CD8-positive, alpha-beta memory T cell (primary cell): Measurements from ENCODE around the gene GRM7. TPM values are rescaled to one million over a fixed set of nuclear protein-coding genes. Genes with fewer than 3 reads are reported as not detected.

Experiments used
- CTCF ChIA-PET: fragments of 350-600 bp; sonication (Branson Sonifier 250); formaldehyde crosslinking; loops from one replicate; lab custom pipeline; 2021; ENCODE audit warnings: antibody characterized with exemption; lab: Charles Lee
- POLR2A ChIA-PET: fragments of 350-600 bp; sonication (Branson Sonifier 250); formaldehyde crosslinking; loops from one replicate; lab custom pipeline; 2021; ENCODE audit warnings: antibody characterized with exemption; lab: Charles Lee
- DNase-seq, 5 donors: peaks; one replicate each; pipeline versions ENCODE4 v3.0.0 to v3.0.0-alpha.2; 2020 to 2022; ENCODE audit warnings: mixed read lengths in 1 of 5
- H3K27ac ChIP-seq: one replicate; pipeline ENCODE4 v1.7.0; 2013; ENCODE audit warnings: low read depth, mild to moderate bottlenecking, low read length, moderate library complexity
- H3K27me3 ChIP-seq: 2 replicates; pipeline ENCODE4 v1.7.0; 2013; ENCODE audit warnings: low read length, mild to moderate bottlenecking; ENCODE audit not compliant: insufficient read depth, poor library complexity, severe bottlenecking
- H3K36me3 ChIP-seq: 2 replicates; pipeline ENCODE4 v1.7.0; 2013; ENCODE audit warnings: mild to moderate bottlenecking, low read length, moderate library complexity; ENCODE audit not compliant: insufficient read depth
- H3K4me1 ChIP-seq: 2 replicates; pipeline ENCODE4 v1.7.0; 2013; ENCODE audit warnings: mild to moderate bottlenecking, low read length, moderate library complexity; ENCODE audit not compliant: insufficient read depth
- H3K4me3 ChIP-seq: 2 replicates; pipeline ENCODE4 v1.7.0; 2013; ENCODE audit warnings: mild to moderate bottlenecking, low read length
- H3K9me3 ChIP-seq: 2 replicates; pipeline ENCODE4 v1.7.0; 2013; ENCODE audit warnings: mild to moderate bottlenecking, low read length
- H3K27ac Mint-ChIP-seq, 8 donors: one replicate each; pipeline ENCODE4 v1.8.0; 2020 to 2021; ENCODE audit warnings: mixed read lengths in 8 of 8, mild to moderate bottlenecking in 6 of 8, inconsistent platforms in 3 of 8, moderate library complexity in 3 of 8
- H3K27me3 Mint-ChIP-seq, 2 donors: one replicate each; pipeline ENCODE4 v1.8.0; 2020 to 2021; ENCODE audit warnings: mixed read lengths in 2 of 2, mild to moderate bottlenecking in 1 of 2, moderate library complexity in 1 of 2
- H3K36me3 Mint-ChIP-seq, 3 donors: one replicate each; pipeline ENCODE4 v1.8.0; 2020 to 2021; ENCODE audit warnings: mixed read lengths in 3 of 3, inconsistent platforms in 1 of 3, mild to moderate bottlenecking in 1 of 3
- H3K4me1 Mint-ChIP-seq, 3 donors: one replicate each; pipeline ENCODE4 v1.8.0; 2020 to 2021; ENCODE audit warnings: mixed read lengths in 3 of 3, inconsistent platforms in 1 of 3, mild to moderate bottlenecking in 1 of 3
- H3K4me3 Mint-ChIP-seq, 7 donors: one replicate each; pipeline ENCODE4 v1.8.0; 2020 to 2021; ENCODE audit warnings: mixed read lengths in 7 of 7, mild to moderate bottlenecking in 6 of 7, moderate library complexity in 4 of 7, inconsistent platforms in 2 of 7
- H3K9me3 Mint-ChIP-seq, 5 donors: one replicate each; pipeline ENCODE4 v1.8.0; 2020 to 2022; ENCODE audit warnings: mixed read lengths in 5 of 5, mild to moderate bottlenecking in 3 of 5, moderate library complexity in 2 of 5, inconsistent platforms in 1 of 5
- polyA plus RNA-seq: library from polyadenylated mRNA; unstranded; fragments of 300-500 nt; fragmentation: Illumina TruSeq; gene quantifications from one replicate; pipeline ENCODE4 v1.2.3, GENCODE V29; 2021
- total RNA-seq, 2 experiments: library from RNA; stranded (reverse); gene quantifications; one replicate each; pipeline ENCODE4 v1.2.3, GENCODE V29; 2021

Gene GRM7
- total and polyA plus RNA-seq, 3 experiments from 2014 or later = not detected

GRCh38 chr3:7749931-7750695 is 889.2 kb downstream of the GRM7 start:
- Histone ChIP-seq H3K36me3 (no peaks in the 10 kb centered on the region), H3K9me3 (no peaks in the 10 kb centered on the region), H3K27ac (no peak overlapping the region), H3K4me3 (no peak overlapping the region), H3K4me1 (no peaks in the 10 kb centered on the region), H3K27me3 (no peaks in the 10 kb centered on the region)
- no peak overlapping the region for H3K27ac Mint-ChIP-seq
- H3K4me1 Mint-ChIP-seq = no peaks in the 10 kb centered on the region
- H3K4me3 Mint-ChIP-seq = no peak overlapping the region
- POLR2A ChIA-PET = no interaction called here
- H3K27me3 Mint-ChIP-seq = no peaks in the 10 kb centered on the region
- DNase-seq = no peak
- H3K36me3 Mint-ChIP-seq = no peaks in the 10 kb centered on the region
- CTCF ChIA-PET = no interaction called here
- no peaks in the 10 kb centered on the region for H3K9me3 Mint-ChIP-seq

GRCh38 chr3:7752005-7752404 is 891.1 kb downstream of the GRM7 start:
- CTCF ChIA-PET = no interaction called here
- Histone ChIP-seq H3K36me3 (no peaks in the 10 kb centered on the region), H3K9me3 (no peaks in the 10 kb centered on the region), H3K27ac (no peak overlapping the region), H3K27me3 (no peaks in the 10 kb centered on the region), H3K4me1 (no peaks in the 10 kb centered on the region), H3K4me3 (no peak overlapping the region)
- Mint-ChIP-seq H3K4me3 (no peak overlapping the region), H3K4me1 (no peaks in the 10 kb centered on the region), H3K27me3 (no peaks in the 10 kb centered on the region), H3K36me3 (no peaks in the 10 kb centered on the region), H3K27ac (no peak overlapping the region), H3K9me3 (no peaks in the 10 kb centered on the region)
- POLR2A ChIA-PET = no interaction called here
- DNase-seq = no peak

GRCh38 chr3:7754653-7755441 is 893.9 kb downstream of the GRM7 start:
- no peaks in the 10 kb centered on the region for H3K27me3 ChIP-seq
- no peaks in the 10 kb centered on the region for H3K36me3 ChIP-seq
- ChIA-PET CTCF (no interaction called here), POLR2A (no interaction called here)
- H3K27ac ChIP-seq = no peak overlapping the region
- H3K4me1 ChIP-seq = no peaks in the 10 kb centered on the region
- DNase-seq = no peak
- Mint-ChIP-seq H3K4me3 (no peak overlapping the region), H3K27ac (no peak overlapping the region), H3K4me1 (no peaks in the 10 kb centered on the region), H3K9me3 (no peaks in the 10 kb centered on the region), H3K36me3 (no peaks in the 10 kb centered on the region), H3K27me3 (no peaks in the 10 kb centered on the region)
- H3K9me3 ChIP-seq = no peaks in the 10 kb centered on the region
- no peak overlapping the region for H3K4me3 ChIP-seq

DNA sequence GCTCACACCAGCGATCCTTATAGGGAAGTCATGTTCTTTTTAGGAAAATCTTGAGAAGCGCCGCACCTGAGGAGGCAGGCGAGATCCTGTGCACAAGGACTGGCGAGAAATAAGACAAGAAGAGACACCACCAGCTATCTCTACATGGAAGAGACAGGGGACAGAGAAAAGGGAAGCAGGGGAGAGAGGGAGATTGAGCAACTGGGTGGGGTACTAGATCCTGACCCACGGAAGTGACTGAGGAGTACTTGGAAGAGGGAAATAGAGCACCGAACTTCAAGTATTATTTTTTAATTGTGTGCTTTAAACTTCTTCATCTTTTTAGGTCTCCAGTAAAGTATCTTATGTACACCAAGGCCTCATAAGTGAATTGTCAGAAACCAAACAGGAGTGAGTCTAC is 898.7 kb downstream of the GRM7 start:
- H3K27me3 Mint-ChIP-seq = no peaks in the 10 kb centered on the region
- H3K36me3 ChIP-seq = no peaks in the 10 kb centered on the region
- no peaks in the 10 kb centered on the region for H3K9me3 ChIP-seq
- H3K27ac ChIP-seq = no peak overlapping the region
- peaks cover 0 to 3% (median 0%) of the 10 kb centered on the region in 5 donors for H3K9me3 Mint-ChIP-seq
- H3K36me3 Mint-ChIP-seq = no peaks in the 10 kb centered on the region
- no peak overlapping the region for H3K4me3 Mint-ChIP-seq
- no peaks in the 10 kb centered on the region for H3K27me3 ChIP-seq
- H3K4me1 Mint-ChIP-seq = no peaks in the 10 kb centered on the region
- no peak overlapping the region for H3K27ac Mint-ChIP-seq
- DNase-seq = no peak
- POLR2A ChIA-PET = no interaction called here
- H3K4me3 ChIP-seq = no peak overlapping the region
- CTCF ChIA-PET = no interaction called here
- H3K4me1 ChIP-seq = no peaks in the 10 kb centered on the region

- Histone ChIP-seq H3K4me3 (no peak overlapping the region), H3K9me3 (no peaks in the 10 kb centered on the region), H3K27ac (no peak overlapping the region), H3K36me3 (no peaks in the 10 kb centered on the region), H3K4me1 (no peaks in the 10 kb centered on the region), H3K27me3 (no peaks in the 10 kb centered on the region)
- CTCF ChIA-PET = no interaction called here
- Mint-ChIP-seq H3K36me3 (no peaks in the 10 kb centered on the region), H3K9me3 (peaks cover 0 to 3% (median 0%) of the 10 kb centered on the region in 5 donors), H3K27ac (no peak overlapping the region), H3K4me1 (no peaks in the 10 kb centered on the region), H3K4me3 (no peak overlapping the region), H3K27me3 (peaks cover 0 to 3% of the 10 kb centered on the region in 2 donors)
- POLR2A ChIA-PET = no interaction called here
- no peak for DNase-seq
Observed at GRCh38 chr3:7760718-7761117, 899.8 kb downstream of the GRM7 start.

DNA sequence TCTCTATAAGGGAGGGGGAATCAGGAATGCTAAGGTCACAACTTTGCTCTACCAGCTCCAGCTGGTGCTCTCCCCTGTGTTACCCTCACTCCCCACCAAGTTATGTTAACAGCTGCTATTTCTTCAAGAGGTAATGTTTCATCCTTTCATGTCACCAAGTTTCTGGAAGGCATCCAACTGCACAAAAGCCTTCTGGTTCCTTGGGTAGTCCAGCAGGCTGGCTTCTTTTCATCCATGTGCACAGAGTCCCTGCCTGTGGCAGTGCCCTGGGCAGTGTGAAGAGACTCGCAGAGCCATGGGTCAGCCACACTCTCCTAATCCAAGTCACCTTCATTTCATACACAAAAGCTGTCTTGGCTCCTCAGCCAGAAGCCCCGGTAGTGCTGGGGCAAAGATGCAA is 903.2 kb downstream of the GRM7 start:
- no peak overlapping the region for H3K27ac ChIP-seq
- H3K4me3 Mint-ChIP-seq = no peak overlapping the region
- H3K4me3 ChIP-seq = no peak overlapping the region
- no peaks in the 10 kb centered on the region for H3K36me3 Mint-ChIP-seq
- CTCF ChIA-PET = no interaction called here
- no peaks in the 10 kb centered on the region for H3K4me1 ChIP-seq
- peaks cover 0 to 6% (median 0%) of the 10 kb centered on the region in 5 donors for H3K9me3 Mint-ChIP-seq
- DNase-seq = no peak
- peaks cover 0 to 3% of the 10 kb centered on the region in 2 donors for H3K27me3 Mint-ChIP-seq
- no peaks in the 10 kb centered on the region for H3K9me3 ChIP-seq
- no peaks in the 10 kb centered on the region for H3K36me3 ChIP-seq
- H3K27ac Mint-ChIP-seq = no peak overlapping the region
- H3K27me3 ChIP-seq = no peaks in the 10 kb centered on the region
- POLR2A ChIA-PET = no interaction called here
- H3K4me1 Mint-ChIP-seq = no peaks in the 10 kb centered on the region

DNA sequence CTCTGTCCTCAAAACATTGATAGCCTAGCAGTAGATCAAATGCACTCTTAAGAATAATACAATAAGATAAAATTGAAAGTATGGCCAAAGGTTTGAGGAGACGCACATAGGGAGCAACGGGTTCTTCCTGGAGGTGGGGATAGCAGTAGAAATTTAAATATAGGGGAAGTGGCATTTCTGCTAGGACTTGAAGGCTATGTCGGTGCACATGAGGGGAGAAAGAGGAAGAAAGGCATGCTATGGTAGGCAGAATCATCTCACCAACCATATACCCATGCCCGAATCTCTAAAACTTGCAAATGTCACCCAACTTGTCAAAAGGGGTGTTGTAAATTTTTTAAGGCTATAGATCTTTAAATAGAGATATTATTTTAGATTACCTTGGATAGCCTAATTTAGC is 905.6 kb downstream of the GRM7 start:
- Mint-ChIP-seq H3K4me1 (no peaks in the 10 kb centered on the region), H3K9me3 (peaks cover 0 to 6% (median 0%) of the 10 kb centered on the region in 5 donors), H3K36me3 (no peaks in the 10 kb centered on the region), H3K27me3 (peaks cover 0 to 3% of the 10 kb centered on the region in 2 donors), H3K27ac (no peak overlapping the region), H3K4me3 (no peak overlapping the region)
- Histone ChIP-seq H3K4me3 (no peak overlapping the region), H3K36me3 (no peaks in the 10 kb centered on the region), H3K9me3 (no peaks in the 10 kb centered on the region), H3K27me3 (no peaks in the 10 kb centered on the region), H3K27ac (no peak overlapping the region), H3K4me1 (no peaks in the 10 kb centered on the region)
- CTCF ChIA-PET = no interaction called here
- no peak for DNase-seq
- POLR2A ChIA-PET = no interaction called here

GRCh38 chr3:7779331-7779730 is 918.4 kb downstream of the GRM7 start:
- no peak overlapping the region for H3K27ac Mint-ChIP-seq
- CTCF ChIA-PET = no interaction called here
- no peaks in the 10 kb centered on the region for H3K4me1 ChIP-seq
- no peaks in the 10 kb centered on the region for H3K36me3 Mint-ChIP-seq
- POLR2A ChIA-PET = no interaction called here
- H3K4me3 Mint-ChIP-seq = no peak overlapping the region
- H3K4me1 Mint-ChIP-seq = no peaks in the 10 kb centered on the region
- no peak for DNase-seq
- H3K27ac ChIP-seq = no peak overlapping the region
- H3K36me3 ChIP-seq = no peaks in the 10 kb centered on the region
- H3K9me3 Mint-ChIP-seq = peaks cover 0 to 5% (median 0%) of the 10 kb centered on the region in 5 donors
- no peaks in the 10 kb centered on the region for H3K9me3 ChIP-seq
- H3K27me3 ChIP-seq = no peaks in the 10 kb centered on the region
- no peaks in the 10 kb centered on the region for H3K27me3 Mint-ChIP-seq
- H3K4me3 ChIP-seq = no peak overlapping the region
